Measurements from ENCODE around the gene CSF3R. TPM values are rescaled to one million over a fixed set of nuclear protein-coding genes. Genes with fewer than 3 reads are reported as not detected.

Gene CSF3R
- total and polyA plus RNA-seq, 2 of the 4 experiments (the other 2 are of a cell fraction) = not detected

- BruUV-seq (replicated peaks) = no TSS peak
- Histone ChIP-seq H4K20me1 (ENCODE audit: insufficient read depth, low read length) (no peaks in the 10 kb centered on the region), H3K4me1 (ENCODE audit: control insufficient read depth, insufficient read depth, low read length) (no peaks in the 10 kb centered on the region), H4K8ac (ENCODE audit: low read depth in 2 of 2, low read length in 2 of 2) (no peak overlapping the region), H3K18ac (ENCODE audit: low read depth, low read length) (no peak overlapping the region), H3K56ac (ENCODE audit: extremely low read depth, insufficient read depth, low read length) (no peak overlapping the region), H2AK9ac (replicated peaks; ENCODE audit: low read depth, low read length, poor library complexity) (no peak overlapping the region), H2AK5ac (ENCODE audit: low read depth, low read length) (no peak overlapping the region), H2BK120ac (ENCODE audit: low read depth, low read length) (no peak overlapping the region), H3K27me3 (ENCODE audit: control insufficient read depth, insufficient read depth, low read length) (peaks cover 33% of the 10 kb centered on the region), H3K4ac (ENCODE audit: low read depth, low read length) (no peak overlapping the region), H4K91ac (ENCODE audit: insufficient read depth, low read depth, low read length) (no peak overlapping the region), H3K4me3 (ENCODE audit: insufficient read depth, low read depth, low read length) (no peak overlapping the region), H3K36me3 (ENCODE audit: control insufficient read depth, insufficient read depth, low read length) (no peaks in the 10 kb centered on the region), H3K23ac (ENCODE audit: low read depth, low read length) (no peak overlapping the region), H2BK5ac (ENCODE audit: low read depth, low read length, poor library complexity, severe bottlenecking) (no peak overlapping the region), H3K9me1 (ENCODE audit: insufficient read depth, low read length) (no peaks in the 10 kb centered on the region), H2AFZ (replicated peaks; ENCODE audit: low read length, poor library complexity) (no peak overlapping the region), H3K14ac (replicated peaks; ENCODE audit: low read depth, low read length) (no peak overlapping the region), H2BK15ac (ENCODE audit: low read depth, low read length) (no peak overlapping the region), H3K9ac (ENCODE audit: low read depth, low read length) (no peak overlapping the region), H3K79me1 (ENCODE audit: low read depth in 1 of 2, low read length in 2 of 2) (no peaks in the 10 kb centered on the region), H3K4me2 (ENCODE audit: low read depth, low read length) (no peak overlapping the region), H2BK20ac (ENCODE audit: low read depth, low read length) (no peak overlapping the region), H4K5ac (ENCODE audit: low read depth, low read length) (no peak overlapping the region), H3K9me3 (ENCODE audit: control insufficient read depth, insufficient read depth, low read length) (no peaks in the 10 kb centered on the region), H3K27ac (ENCODE audit: insufficient read depth, low read length) (no peak overlapping the region)
- CTCF ChIA-PET = no interaction called here
- DNase-seq = no peak
- ATAC-seq (ENCODE audit: low read depth) = no peak
- 82% methylated on average over 4 of the region's 9 CpGs; no CpG with 5 or more reads in 1 of the 2 experiments for WGBS, 2 experiments (ENCODE audit: extremely low coverage in 2 of 2, insufficient read length in 1 of 2)
- TF ChIP-seq ELK1 (IDR thresholded peaks at IDR 0.05; ENCODE audit: borderline replicate concordance, low read depth, low read length) (no peak), CTCF (conservative IDR thresholded peaks at IDR 0.05; ENCODE audit: low read depth, low read length) (no peak), RFX5 (IDR thresholded peaks at IDR 0.05; ENCODE audit: low read depth, low read length) (no peak), CHD1 (IDR thresholded peaks at IDR 0.05; ENCODE audit: low read depth, low read length) (no peak), MXI1 (IDR thresholded peaks at IDR 0.05; ENCODE audit: borderline replicate concordance, low read depth, low read length) (no peak), USF2 (IDR thresholded peaks at IDR 0.05; ENCODE audit: low read depth, low read length) (no peak), RCOR1 (IDR thresholded peaks at IDR 0.05; ENCODE audit: insufficient replicate concordance, low read length) (no peak), MAFK (IDR thresholded peaks at IDR 0.05; ENCODE audit: low read depth, low read length) (no peak), BHLHE40 (IDR thresholded peaks at IDR 0.05; ENCODE audit: low read depth, low read length) (no peak), RAD21 (IDR thresholded peaks at IDR 0.05; ENCODE audit: low read length) (no peak), MAZ (IDR thresholded peaks at IDR 0.05; ENCODE audit: borderline replicate concordance, low read depth, low read length) (no peak), FOS (IDR thresholded peaks at IDR 0.05; ENCODE audit: low read depth, low read length) (no peak)
- in situ Hi-C loops (cut with MboI; ENCODE audit: low sequenced_read_pairs) = no loop called here
- intact Hi-C loops (cut with micrococcal nuclease) = no loop called here
- POLR2A ChIA-PET (ENCODE audit: unreplicated experiment) = no interaction called here
- dilution Hi-C loops (cut with HindIII; ENCODE audit: low sequenced_read_pairs, unreplicated experiment) = no loop called here
These were observed 7.4 kb downstream of the CSF3R start for GRCh38 chr1:36475341-36475740.

All from IMR-90 (cell line).